Fibroblast of villous mesenchyme (primary cell): ENCODE measurements around the gene DOCK2. TPM values are rescaled to one million over a fixed set of nuclear protein-coding genes. Genes with fewer than 3 reads are reported as not detected.

Experiments
- DNase-seq: peaks from one replicate; pipeline ENCODE4 v3.0.0-alpha.2; 2010; ENCODE audit warnings: low read depth
- H3K4me3 ChIP-seq: 2 replicates; pipeline ENCODE4 v1.5.1; 2011; ENCODE audit warnings: low read depth, mild to moderate bottlenecking, low read length
- total RNA-seq: library from RNA; depleted of rRNA; stranded (reverse); fragments of >200 nt; gene quantifications from 2 replicates; pipeline ENCODE4 v1.2.3, GENCODE V29; 2012
- TF ChIP-seq, protein P1 (sequence below): IDR thresholded peaks from 2 replicates; pipeline ENCODE4 v1.5.1; 2012; ENCODE audit warnings: low read depth, mild to moderate bottlenecking, low read length; ENCODE audit not compliant: insufficient read depth

Gene DOCK2
- total RNA-seq, 1 donor: 7.3 TPM

DNA sequence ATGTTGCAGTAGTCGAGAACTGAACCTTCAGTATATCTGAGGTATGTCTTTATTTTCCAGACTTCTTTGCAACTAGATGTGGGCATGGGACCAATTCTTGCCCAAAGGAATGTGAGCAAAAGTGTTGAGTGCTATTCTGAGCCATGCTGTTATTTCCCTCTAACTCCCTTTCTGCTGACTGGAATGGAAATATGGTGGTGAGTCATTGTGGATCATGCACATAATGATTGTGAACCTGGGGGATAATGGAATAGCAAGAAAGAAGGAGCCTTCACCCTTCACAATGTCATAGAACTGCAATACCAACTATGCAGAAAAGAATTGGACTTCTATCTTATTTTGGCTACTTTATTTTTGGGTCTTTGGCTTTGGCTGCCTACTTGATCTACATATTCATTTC, 10.3 kb upstream of the DOCK2 start:
- TF ChIP-seq, protein P1, sequence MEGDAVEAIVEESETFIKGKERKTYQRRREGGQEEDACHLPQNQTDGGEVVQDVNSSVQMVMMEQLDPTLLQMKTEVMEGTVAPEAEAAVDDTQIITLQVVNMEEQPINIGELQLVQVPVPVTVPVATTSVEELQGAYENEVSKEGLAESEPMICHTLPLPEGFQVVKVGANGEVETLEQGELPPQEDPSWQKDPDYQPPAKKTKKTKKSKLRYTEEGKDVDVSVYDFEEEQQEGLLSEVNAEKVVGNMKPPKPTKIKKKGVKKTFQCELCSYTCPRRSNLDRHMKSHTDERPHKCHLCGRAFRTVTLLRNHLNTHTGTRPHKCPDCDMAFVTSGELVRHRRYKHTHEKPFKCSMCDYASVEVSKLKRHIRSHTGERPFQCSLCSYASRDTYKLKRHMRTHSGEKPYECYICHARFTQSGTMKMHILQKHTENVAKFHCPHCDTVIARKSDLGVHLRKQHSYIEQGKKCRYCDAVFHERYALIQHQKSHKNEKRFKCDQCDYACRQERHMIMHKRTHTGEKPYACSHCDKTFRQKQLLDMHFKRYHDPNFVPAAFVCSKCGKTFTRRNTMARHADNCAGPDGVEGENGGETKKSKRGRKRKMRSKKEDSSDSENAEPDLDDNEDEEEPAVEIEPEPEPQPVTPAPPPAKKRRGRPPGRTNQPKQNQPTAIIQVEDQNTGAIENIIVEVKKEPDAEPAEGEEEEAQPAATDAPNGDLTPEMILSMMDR: no peak
- no peak overlapping the region for H3K4me3 ChIP-seq
- peak; percentile 65 for DNase-seq

DNA sequence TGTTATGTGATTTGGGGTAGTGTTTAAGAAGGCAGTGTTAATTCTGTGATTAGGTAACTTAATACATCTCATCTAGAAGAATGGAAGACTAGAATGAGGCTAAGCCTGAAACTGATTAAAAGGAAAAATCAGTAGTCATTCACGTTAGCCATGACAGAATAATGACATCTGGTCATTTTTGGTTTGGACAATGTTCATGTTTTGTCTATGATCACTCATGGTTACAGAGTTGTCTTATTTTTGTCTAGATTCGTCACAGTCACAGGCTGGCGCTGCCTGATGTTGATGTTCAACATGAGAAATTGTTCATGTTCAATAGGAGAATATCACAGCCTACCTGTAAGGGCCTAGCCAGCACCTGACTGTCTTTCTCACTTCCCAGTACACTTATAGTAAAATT, 9.5 kb upstream of the DOCK2 start:
- H3K4me3 ChIP-seq: no peak overlapping the region
- TF ChIP-seq, protein P1: no peak
- no peak for DNase-seq

DNA sequence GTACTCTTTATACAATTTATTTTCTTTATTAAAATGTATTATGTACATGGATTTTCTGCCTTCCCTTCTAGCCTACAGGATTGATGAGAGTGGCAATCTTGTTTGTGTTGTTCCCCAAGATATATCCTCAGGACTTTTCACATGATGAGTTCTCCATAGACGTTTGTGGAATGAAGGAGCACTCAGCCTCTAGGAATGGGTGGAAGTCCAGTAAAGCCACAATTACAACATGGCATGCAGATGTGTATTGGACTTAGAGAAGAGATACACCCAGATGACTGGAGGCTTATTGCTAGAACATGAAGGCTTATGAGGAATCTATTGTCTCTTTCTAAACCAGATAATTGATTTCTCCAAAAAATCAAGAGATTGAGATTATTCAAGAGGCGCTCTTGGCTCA, 8.2 kb upstream of the DOCK2 start:
- peak; percentile 42 for DNase-seq
- H3K4me3 ChIP-seq: no peak overlapping the region
- TF ChIP-seq, protein P1: no peak

DNA sequence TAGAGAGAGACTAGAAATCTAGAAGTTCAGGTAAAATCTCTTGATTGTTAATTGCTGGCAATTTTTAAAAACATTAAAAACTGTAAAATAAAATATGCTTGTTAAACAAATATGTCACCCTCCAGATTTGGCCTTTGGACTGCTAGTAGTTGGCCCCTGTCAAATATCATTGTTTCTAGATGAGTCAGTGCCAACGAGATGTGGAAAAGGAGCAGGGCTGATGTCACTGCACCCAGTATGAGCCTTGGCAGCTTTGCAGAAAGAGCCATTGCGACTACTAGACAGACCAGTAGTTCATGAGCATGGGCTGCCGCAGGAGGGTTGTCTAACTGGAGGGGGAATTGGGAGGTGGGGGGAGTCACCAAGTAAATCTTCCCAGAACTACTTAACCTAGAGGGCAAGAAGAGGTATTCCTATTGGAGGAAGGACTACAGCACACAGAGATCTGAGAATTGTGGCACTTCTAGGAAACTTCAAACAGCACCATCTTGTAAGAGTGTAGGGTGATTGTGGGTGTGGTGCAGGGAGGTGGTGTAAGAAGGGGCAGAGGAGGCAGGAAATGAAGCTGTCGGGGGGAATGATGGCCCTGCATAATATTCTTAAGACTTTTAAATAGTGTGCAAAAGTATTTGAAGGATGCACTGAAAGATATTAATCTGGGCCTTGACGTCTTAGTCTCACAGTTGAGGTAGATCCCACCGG, 7.1 kb upstream of the DOCK2 start:
- DNase-seq: peak; percentile 54
- TF ChIP-seq, protein P1: no peak
- H3K4me3 ChIP-seq: no peak overlapping the region

DNA sequence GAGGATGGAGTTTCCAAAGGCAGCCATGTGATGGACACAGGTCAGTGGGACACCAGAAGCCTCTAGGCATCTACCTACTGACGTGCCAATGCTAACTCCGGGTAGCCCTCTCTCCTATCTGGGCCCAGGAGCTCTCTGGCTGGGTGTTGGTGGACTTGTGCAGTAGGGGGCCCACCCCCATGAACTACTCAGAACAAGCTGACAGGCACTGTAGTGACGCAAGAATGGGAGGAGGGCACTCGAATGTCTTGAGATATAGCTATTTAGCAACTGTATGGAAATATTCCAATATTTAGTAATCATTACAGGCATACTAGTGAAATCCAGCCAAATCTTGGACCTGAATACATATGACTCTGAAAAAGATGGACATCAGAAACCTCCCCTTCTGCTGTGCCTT, 5.7 kb upstream of the DOCK2 start:
- TF ChIP-seq, protein P1: no peak
- peak; percentile 33 for DNase-seq
- no peak overlapping the region for H3K4me3 ChIP-seq

DNA sequence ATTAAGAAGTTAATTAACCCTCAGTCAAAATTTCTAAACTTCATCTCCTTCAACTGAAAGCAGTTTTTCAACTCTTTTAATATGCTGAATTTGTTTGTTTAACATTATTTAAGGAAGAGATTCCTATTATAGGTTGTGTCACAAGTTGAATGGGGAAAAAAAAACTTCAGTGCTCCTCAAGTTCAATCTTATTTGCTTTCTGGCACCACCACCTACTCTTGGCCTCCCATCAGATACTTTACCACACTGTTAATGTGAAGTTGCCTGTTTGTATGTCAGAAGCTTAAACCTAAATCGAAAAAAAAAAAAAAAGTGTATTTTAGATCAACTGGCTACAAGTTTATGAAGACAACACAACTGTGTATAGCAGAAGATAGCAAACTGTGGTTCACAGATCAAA, 4.1 kb upstream of the DOCK2 start:
- DNase-seq: no peak
- TF ChIP-seq, protein P1: no peak
- no peak overlapping the region for H3K4me3 ChIP-seq

DNA sequence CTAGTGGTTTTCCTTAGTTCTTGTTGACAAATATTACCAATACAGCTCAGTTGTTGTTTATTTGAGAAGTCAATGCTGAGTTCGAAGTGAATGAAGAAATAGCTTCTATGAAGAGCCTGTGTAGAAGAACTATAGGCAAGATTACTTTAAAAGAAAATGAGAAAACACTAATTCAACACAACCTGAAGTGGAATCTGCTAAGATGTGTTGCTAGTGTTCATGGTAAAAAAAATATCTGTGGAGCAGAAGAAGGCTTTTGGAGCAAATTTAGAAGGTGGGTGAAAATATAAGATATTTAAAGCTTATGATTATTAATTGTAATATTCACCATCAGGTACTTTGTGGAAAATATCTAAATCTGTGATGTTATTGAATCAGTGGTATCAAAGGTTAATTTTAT, 2.5 kb upstream of the DOCK2 start:
- TF ChIP-seq, protein P1: no peak
- H3K4me3 ChIP-seq: no peak overlapping the region
- DNase-seq: no peak
